Rectal smooth muscle tissue (tissue), 1 donor: ENCODE results near the gene NTN1.

Source experiments
- H3K27ac ChIP-seq: one replicate; pipeline ENCODE4 v1.7.0; 2013; ENCODE audit warnings: low read depth, low read length, inconsistent platforms
- H3K27me3 ChIP-seq: one replicate; pipeline ENCODE4 v1.7.0; 2013; ENCODE audit warnings: low read length; ENCODE audit not compliant: control insufficient read depth, insufficient read depth
- H3K36me3 ChIP-seq: one replicate; pipeline ENCODE4 v1.7.0; 2013; ENCODE audit warnings: low read length; ENCODE audit not compliant: control insufficient read depth, insufficient read depth
- H3K4me1 ChIP-seq: one replicate; pipeline ENCODE4 v1.7.0; 2013; ENCODE audit warnings: low read length; ENCODE audit not compliant: control insufficient read depth, insufficient read depth
- H3K4me3 ChIP-seq: one replicate; pipeline ENCODE4 v1.7.0; 2013; ENCODE audit warnings: low read length
- H3K9ac ChIP-seq: one replicate; pipeline ENCODE4 v1.7.0; 2013; ENCODE audit warnings: low read length

NTN1 gene

GRCh38 chr17:9236286-9237052, 215.2 kb downstream of the NTN1 start:
- Histone ChIP-seq H3K27ac (no peak overlapping the region), H3K4me3 (no peak overlapping the region), H3K9ac (no peak overlapping the region), H3K36me3 (no peaks in the 10 kb centered on the region), H3K27me3 (no peaks in the 10 kb centered on the region), H3K4me1 (peaks cover 19% of the 10 kb centered on the region)

DNA sequence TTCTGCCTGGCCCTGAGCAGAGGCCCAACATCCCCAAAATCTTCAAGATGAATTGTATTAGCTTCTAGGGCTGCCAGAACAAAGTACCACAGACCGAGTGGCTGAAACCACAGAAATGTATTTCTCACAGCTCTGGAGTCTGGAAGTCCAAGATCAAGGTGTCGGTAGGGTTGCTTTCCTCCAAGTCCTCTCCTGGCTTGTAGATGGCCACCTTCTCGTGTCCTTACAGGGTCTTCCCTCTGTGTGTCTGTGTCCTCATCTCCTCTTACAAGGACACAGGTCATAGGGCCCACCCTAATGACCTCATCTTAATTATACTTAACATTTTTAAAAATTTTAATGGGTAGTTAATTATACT, 215.7 kb downstream of the NTN1 start:
- Histone ChIP-seq H3K36me3 (no peaks in the 10 kb centered on the region), H3K27me3 (no peaks in the 10 kb centered on the region), H3K27ac (no peak overlapping the region), H3K4me1 (peaks cover 24% of the 10 kb centered on the region), H3K9ac (no peak overlapping the region), H3K4me3 (no peak overlapping the region)

GRCh38 chr17:9237661-9238301, 216.5 kb downstream of the NTN1 start:
- Histone ChIP-seq H3K36me3 (no peaks in the 10 kb centered on the region), H3K4me1 (peaks cover 25% of the 10 kb centered on the region), H3K9ac (peak overlapping the region; percentile 10), H3K4me3 (no peak overlapping the region), H3K27ac (no peak overlapping the region), H3K27me3 (no peaks in the 10 kb centered on the region)

- Histone ChIP-seq H3K4me1 (peaks cover 28% of the 10 kb centered on the region), H3K4me3 (no peak overlapping the region), H3K9ac (no peak overlapping the region), H3K36me3 (no peaks in the 10 kb centered on the region), H3K27me3 (no peaks in the 10 kb centered on the region), H3K27ac (peak overlapping the region; percentile 86)
These were observed 217.3 kb downstream of the NTN1 start for GRCh38 chr17:9238340-9239245.

- no peaks in the 10 kb centered on the region for H3K27me3 ChIP-seq
- H3K27ac ChIP-seq, result peak overlapping the region; percentile 86
- H3K4me3 ChIP-seq, result peak overlapping the region; percentile 73
- H3K9ac ChIP-seq, result peak overlapping the region; percentile 32
- no peaks in the 10 kb centered on the region for H3K36me3 ChIP-seq
- peaks cover 32% of the 10 kb centered on the region for H3K4me1 ChIP-seq
These were observed 218.0 kb downstream of the NTN1 start for GRCh38 chr17:9239246-9239792.

DNA sequence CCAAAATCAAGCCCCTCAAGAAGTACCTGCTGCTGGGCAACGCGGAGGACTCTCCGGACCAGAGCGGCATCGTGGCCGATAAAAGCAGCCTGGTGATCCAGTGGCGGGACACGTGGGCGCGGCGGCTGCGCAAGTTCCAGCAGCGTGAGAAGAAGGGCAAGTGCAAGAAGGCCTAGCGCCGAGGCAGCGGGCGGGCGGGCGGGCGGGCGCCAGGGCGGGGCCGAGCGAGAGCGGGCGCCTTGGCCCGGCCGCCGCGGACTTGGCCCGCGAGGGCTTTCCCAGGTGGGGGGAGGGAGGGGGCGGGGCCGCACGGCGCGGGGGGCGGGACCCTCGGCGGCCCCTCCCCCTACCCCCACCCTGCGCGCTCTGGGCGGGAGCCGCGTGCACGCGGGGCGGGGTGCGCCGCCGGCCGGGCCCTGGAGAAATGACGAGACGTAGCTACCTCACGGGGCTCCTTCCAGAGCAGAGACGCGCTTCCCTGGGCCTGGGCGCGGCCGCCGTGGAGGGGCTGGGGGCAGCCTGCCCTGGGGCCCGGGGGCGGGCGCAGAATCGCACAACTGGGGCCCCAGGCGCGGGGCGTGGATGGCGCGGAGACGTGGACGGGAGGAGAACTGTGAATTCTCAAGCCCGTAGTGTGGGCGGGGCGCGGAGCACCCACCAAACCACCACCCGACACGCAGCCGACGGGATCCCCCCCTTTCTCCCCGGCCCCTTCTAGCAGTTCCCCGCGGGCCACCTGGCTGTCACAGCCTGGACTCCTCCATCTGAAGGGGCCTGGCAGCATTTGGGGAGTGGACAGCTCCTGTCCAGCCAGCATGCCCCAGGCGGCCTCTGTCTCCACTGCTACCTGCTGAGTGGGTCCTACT, 218.7 kb downstream of the NTN1 start:
- no peaks in the 10 kb centered on the region for H3K36me3 ChIP-seq
- no peaks in the 10 kb centered on the region for H3K27me3 ChIP-seq
- H3K27ac ChIP-seq, result peak overlapping the region; percentile 99
- H3K9ac ChIP-seq, result peak overlapping the region; percentile 75
- peaks cover 37% of the 10 kb centered on the region for H3K4me1 ChIP-seq
- peak overlapping the region; percentile 73 for H3K4me3 ChIP-seq

DNA sequence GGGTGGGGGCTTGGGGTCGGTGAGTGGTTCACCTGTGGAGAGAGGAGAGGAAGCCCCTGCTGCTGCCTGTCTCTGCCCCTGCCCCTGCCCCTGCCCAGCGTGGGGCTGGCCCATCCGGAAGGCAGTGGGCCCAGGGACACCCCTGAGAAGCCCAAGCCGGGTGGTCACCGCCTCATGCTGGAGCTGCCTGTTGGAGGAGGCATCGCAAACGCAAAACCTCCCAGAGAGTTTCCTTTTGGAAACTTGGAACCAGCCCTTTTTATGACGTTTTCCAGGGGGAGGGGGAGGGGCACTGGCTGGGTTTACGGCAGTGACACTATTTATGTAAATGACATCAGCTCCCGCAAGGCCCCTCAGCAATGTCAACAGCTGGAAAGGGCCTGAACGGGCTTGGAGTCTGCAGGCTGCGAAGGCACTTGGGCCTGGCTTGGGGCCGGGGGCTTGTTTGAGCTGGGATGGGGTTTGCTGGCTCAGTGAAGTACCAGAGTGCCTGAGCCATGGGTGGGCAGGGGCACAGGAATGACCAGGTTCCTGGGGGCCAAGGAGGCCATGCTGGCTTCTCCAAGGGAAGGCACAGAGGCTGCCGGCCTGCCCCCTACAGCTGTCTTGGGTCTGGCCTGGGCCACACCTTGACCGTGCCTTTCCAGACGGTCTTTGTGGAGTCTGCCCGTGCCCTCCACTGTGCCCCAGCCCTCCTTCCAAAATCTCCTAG, 219.5 kb downstream of the NTN1 start:
- H3K27ac ChIP-seq, result peak overlapping the region; percentile 99
- no peaks in the 10 kb centered on the region for H3K36me3 ChIP-seq
- H3K4me3 ChIP-seq, result peak overlapping the region; percentile 66
- H3K27me3 ChIP-seq, result no peaks in the 10 kb centered on the region
- H3K9ac ChIP-seq, result peak overlapping the region; percentile 75
- H3K4me1 ChIP-seq, result peaks cover 37% of the 10 kb centered on the region

DNA sequence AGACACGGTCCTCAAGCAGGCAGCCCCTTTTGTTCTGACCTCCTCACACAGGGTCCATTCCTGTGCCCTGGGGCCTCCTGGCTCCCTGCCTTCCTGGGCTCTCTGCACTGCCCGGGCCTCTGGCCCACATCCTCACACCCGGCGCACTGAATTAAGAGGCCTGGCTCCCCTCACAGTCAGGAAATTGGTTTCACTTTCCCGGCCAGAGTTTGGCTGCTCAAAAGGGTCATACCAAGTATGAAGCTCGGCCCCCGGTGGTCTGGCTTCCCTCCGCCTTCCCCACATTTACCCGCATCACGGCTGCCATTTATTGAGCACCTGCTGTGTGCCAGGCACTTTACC, 220.0 kb downstream of the NTN1 start:
- no peaks in the 10 kb centered on the region for H3K36me3 ChIP-seq
- peak overlapping the region; percentile 99 for H3K27ac ChIP-seq
- H3K4me1 ChIP-seq, result peaks cover 37% of the 10 kb centered on the region
- H3K27me3 ChIP-seq, result no peaks in the 10 kb centered on the region
- peak overlapping the region; percentile 16 for H3K4me3 ChIP-seq
- no peak overlapping the region for H3K9ac ChIP-seq

DNA sequence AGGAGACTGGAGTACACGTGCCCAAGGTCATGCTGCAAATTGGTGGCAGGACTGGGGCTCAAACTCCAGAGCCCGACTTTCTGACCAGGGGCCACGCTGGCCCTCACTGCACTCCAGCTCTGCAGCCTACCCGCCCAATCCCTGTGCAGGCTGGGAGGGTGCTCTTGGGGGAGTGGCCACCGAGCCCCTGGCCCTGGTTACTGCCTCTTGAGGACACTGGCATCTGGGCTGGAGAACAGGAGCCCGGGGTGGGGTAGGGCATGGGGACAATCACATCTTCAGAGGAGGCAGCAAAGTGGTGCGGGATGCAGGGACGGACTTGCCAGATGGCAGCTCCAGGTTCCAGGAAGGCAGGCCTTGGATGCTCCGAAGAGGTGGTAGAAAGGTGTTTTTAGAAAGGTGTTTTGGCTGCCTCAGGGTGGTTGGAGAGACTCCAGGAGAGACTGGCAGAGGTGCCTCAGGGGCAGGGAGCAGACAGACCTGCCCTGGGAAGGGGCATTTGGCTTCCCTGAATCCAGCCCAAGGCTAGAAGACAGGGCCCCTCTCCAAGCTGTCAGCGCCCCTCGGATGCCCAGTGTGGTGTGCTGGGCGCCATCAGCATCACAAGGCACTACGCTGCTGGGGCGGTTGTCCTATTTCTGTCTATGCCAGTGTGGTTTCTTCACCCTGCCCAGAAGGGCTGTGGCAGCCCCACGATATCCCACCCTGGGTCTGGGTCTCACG, 220.6 kb downstream of the NTN1 start:
- Histone ChIP-seq H3K4me1 (peaks cover 38% of the 10 kb centered on the region), H3K27me3 (no peaks in the 10 kb centered on the region), H3K27ac (peak overlapping the region; percentile 99), H3K4me3 (no peak overlapping the region), H3K36me3 (no peaks in the 10 kb centered on the region), H3K9ac (no peak overlapping the region)

- Histone ChIP-seq H3K4me3 (no peak overlapping the region), H3K9ac (no peak overlapping the region), H3K36me3 (no peaks in the 10 kb centered on the region), H3K4me1 (peaks cover 41% of the 10 kb centered on the region), H3K27me3 (no peaks in the 10 kb centered on the region), H3K27ac (peak overlapping the region; percentile 40)
These were observed 221.2 kb downstream of the NTN1 start for GRCh38 chr17:9242497-9242881.

- Histone ChIP-seq H3K4me1 (peaks cover 41% of the 10 kb centered on the region), H3K36me3 (peaks cover 4% of the 10 kb centered on the region), H3K27ac (peak overlapping the region; percentile 40), H3K4me3 (no peak overlapping the region), H3K9ac (no peak overlapping the region), H3K27me3 (no peaks in the 10 kb centered on the region)
These were observed 221.7 kb downstream of the NTN1 start for GRCh38 chr17:9242983-9243382.
